Activated CD8-positive, alpha-beta memory T cell treated with anti-CD3 and anti-CD28 coated beads, Interleukin-2, amount 50 U/mL, for 1 hour (primary cell): ENCODE data around the gene ATP12A.
A peak's percentile ranks its signal among the peaks of the same experiment; 100 is the strongest.

Experiments
- DNase-seq: peaks from one replicate; pipeline ENCODE4 v3.0.0-alpha.2; 2020; ENCODE audit errors: extremely low read depth

Gene ATP12A

GRCh38 chr13:24688111-24688510, 7.9 kb downstream of the ATP12A start:
- no peak for DNase-seq

- DNase-seq: no peak
These were observed 8.7 kb downstream of the ATP12A start for GRCh38 chr13:24688950-24689349.

- no peak for DNase-seq
These were observed 11.2 kb downstream of the ATP12A start for GRCh38 chr13:24691381-24691780.

DNA sequence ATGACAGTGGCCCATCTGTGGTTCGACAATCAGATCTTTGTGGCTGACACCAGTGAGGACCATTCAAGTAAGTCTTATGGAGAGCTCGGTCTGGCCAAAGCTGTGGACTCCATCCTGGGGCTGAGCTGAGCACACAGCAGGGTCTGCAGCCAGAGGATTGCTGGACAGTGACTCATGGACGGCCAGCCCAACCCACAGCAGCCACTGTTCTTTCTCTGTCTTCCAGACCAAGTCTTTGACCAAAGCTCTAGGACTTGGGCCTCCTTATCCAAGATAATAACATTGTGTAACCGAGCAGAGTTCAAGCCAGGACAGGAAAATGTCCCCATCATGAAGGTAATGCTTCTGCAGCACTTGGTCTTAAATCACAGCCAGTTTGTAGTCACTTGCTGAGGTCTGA, 12.4 kb downstream of the ATP12A start:
- DNase-seq: no peak

- DNase-seq: no peak
These were observed 13.8 kb downstream of the ATP12A start for GRCh38 chr13:24693862-24694471.

DNA sequence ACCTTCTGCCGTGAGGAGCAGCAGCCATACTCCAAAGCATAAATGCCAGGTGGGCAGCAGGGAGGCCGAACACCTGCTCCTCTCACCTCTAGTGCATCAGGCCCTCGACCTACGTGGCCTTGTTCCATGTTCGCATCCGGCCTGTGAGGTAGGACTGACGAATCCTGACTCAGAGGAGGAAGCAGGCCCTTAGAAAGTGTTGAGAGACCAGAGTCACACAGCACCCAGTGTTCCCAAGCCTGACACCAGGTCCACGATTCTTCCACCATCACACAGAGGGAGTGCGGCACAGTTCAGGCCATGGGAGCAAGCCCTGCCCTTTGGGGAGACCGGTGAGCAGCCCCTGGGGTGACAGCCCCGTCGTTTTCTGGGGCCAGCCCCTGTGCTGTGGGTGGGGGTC, 14.7 kb downstream of the ATP12A start:
- no peak for DNase-seq

- DNase-seq: no peak
These were observed 18.5 kb downstream of the ATP12A start for GRCh38 chr13:24698686-24699085.

DNA sequence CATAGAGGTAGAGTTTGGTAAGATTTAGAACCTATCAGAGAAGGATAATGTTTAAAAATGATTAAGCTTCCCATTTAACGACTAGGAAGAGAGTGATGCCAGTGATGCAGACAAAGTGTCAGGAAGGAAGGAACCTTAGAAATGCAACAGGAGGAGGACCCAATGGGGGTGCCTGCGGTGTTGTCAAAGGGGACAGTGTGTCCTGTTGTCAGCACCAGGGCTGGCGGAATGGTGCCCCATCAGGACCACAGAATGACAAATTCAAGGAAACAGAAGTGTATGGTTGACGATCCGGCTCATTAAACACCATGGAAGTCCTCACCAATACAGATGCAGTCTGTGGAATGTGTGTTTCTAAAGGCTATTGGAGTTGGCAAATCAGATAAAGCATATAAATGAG, 19.3 kb downstream of the ATP12A start:
- no peak for DNase-seq

DNA sequence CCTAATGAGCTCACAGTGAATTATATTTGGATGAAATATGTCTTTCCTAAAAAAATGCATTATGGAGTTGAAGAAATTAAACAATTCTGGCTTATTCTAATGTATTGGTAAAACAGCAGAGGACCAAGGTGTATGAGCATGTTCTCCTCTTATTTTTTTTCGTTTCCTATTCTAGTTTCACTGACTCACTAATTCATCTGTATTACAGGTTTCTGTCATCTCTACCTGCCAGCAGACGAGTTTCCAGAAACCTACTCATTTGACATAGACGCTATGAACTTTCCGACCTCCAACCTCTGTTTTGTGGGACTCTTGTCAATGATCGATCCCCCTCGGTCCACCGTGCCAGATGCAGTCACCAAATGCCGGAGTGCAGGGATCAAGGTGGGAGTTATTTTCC, 20.3 kb downstream of the ATP12A start:
- no peak for DNase-seq

- no peak for DNase-seq
These were observed 26.8 kb downstream of the ATP12A start for GRCh38 chr13:24706886-24707585.

DNA sequence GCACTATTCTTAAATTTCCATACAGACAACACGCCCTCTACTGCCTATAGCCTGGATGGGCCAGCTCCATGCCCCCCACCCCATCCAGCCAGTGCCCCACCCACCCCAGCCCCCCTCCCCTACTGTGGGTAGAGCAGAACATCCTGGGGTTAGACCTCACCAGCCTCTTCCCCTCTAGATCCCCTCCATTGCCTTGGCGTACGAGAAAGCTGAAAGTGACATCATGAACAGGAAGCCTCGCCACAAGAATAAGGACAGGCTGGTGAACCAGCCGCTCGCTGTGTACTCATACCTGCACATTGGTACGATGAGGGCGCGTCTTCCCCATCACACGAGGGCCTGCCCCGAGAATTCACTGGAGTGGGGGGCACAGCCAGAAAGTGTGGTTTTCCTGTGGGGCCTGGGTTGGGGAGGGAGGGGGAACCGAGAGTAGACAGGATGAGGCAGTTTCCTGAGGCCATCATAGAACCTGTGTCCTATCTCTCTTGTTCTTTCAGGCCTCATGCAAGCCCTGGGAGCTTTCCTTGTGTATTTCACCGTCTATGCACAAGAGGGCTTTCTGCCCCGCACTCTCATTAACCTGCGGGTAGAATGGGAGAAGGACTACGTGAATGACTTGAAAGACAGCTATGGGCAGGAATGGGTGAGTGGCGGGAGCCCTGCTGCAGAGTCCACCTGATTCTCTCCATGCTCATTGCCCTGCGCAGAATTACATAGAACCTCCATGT, 29.1 kb downstream of the ATP12A start:
- DNase-seq: peak; percentile 43

DNA sequence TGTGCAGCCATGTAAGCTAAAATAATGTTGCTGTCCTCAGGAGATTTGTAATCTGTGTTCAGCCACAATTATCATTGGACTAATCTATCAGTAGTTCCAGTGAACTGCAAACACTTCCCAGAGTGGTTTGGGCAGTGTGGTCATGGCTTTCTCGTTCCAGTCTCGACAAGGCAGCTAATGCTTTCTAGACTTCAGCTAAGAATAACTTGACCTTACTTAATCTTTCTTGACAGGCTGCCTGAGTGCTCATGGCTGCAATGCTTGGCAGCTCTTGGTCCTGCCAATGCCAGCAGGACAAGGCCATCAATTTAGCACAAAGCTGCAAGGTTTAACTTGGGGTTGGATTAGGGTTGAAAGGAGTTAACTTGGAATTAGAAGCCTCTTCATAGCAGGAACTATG, 32.8 kb downstream of the ATP12A start:
- DNase-seq: no peak

DNA sequence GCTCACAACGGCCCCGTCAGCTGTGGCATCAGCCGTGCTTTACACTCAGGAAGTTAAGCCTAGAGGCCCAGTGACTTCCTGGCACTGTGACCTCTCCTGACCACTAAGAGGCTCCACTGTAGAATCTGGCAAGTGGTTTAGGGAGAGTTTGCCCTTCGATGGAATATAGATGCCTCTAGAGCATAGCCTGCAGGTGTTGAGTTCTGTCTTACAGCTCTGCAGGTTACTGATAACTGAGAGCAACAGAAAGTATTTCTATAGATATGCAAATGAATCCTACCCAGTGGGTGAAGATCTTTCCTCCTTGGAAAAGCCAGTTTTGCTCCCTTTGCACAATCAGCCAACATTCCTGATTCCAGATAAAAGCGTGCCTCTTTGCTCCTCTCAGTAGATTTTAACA, 35.8 kb downstream of the ATP12A start:
- no peak for DNase-seq

DNA sequence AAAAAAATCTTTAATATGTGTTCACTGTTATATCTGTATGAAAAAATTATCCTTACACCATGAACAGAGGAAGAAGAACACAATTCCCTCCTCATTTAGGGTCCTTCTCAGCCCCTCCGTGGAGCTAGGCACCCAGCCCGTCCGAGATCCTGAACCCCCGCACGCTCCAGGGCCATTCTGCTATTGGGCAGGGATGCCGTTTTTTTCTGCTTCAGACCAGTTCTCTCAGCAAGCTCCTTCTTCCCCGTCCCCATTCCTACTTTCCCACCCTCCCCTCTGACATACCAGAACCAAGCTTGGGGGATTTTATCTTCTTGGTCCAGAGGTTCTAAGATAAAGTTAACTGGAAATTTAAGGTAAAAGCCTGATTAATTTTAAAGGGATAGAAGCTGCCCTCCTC, 36.2 kb downstream of the ATP12A start:
- no peak for DNase-seq

- no peak for DNase-seq
These were observed 37.0 kb downstream of the ATP12A start for GRCh38 chr13:24717217-24717616.

DNA sequence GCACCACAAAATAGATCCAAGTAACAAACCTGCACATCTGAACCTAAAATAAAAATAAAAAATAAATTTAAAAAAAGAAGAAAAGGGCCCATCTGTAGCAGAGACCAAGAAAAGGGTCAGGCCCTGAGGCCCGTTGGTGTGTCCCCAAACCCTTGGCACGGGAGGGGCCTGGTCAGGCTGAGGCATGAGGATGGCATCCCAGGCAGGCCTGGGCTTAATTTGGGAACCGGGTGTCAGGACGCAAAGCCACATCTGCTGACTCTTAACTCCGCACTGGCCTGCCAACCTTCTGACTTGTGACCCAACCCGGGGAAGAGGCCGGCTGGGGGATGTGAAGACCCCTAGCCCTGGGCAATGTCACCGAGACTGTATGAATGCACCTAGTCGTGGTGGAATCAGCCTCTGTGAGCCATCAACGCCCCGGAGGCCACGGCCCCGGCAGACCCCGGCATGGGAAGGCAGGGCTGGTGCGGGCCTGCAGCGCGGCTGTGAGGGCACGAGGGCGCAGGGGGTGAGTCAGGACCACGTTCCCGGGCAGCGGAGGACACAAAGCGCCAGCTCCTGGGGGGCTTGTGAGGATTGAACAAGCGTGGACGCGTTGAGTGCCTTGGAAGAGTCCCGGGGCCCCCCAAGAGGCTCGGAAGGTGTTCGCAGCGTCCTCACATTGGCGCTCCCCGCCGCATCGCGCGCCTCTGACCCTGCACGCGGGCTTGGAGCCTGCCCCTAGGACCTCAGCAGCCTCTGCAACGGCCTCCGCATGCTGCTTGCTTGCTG, 38.2 kb downstream of the ATP12A start:
- DNase-seq: no peak

DNA sequence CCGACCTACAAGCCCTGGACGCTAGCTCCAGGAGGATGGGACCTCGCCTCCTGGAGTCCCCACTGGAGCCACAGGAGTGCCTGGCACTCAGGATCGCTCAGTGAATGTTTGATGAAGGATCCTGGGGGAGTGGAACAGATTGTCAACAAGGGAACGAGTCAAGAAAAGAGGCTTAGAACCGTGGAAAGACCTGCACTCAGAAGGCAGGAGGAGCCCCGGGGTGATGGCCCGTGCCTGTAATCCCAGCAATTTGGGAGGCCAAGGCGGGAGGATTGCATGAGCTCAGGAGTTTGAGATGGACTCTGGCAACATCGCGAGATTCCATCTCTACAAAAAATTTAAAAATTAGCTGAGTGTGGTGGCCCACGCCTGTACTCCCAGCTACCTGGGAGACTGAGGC, 38.9 kb downstream of the ATP12A start:
- no peak for DNase-seq

DNA sequence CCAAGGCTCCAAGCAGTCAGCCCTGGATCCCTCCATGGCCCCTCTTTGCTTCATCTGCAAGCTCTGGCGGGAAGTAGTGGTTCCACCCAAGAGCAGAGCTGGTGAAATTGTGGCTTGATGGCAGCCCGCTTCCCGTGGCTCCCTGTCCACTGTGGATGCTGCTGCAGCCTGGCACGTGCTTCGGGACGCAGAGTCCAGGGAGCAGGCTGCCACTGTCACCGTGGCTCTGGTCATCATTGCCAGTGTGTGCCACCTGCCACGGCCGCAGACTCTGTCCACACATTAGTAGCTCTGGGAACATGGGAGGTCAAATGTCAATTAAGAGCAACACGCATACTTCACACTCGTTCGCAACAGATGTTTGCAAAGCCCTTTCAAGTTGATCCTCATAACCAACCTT, 43.0 kb downstream of the ATP12A start:
- no peak for DNase-seq

- no peak for DNase-seq
These were observed 44.5 kb downstream of the ATP12A start for GRCh38 chr13:24724714-24725113.

GRCh38 chr13:24725379-24725778, 45.2 kb downstream of the ATP12A start:
- DNase-seq: no peak

- DNase-seq: peak; percentile 48
These were observed 47.8 kb downstream of the ATP12A start for GRCh38 chr13:24727731-24728601.
